Measurements from ENCODE around the gene NFYC.

The NFYC gene

GRCh38 chr1:40785446-40785845 is 93.9 kb downstream of the NFYC start:
- DNase-seq (ENCODE audit: low read depth), result no peak
- TF ChIP-seq CTCF (IDR thresholded peaks at IDR 0.05; ENCODE audit: control insufficient read depth, extremely low read depth, insufficient read depth), result no peak
- H3K4me3 ChIP-seq (ENCODE audit: low read depth, low read length), result no peak overlapping the region

- no peak for DNase-seq (ENCODE audit: low read depth)
- no peak overlapping the region for H3K4me3 ChIP-seq (ENCODE audit: low read depth, low read length)
- TF ChIP-seq CTCF (IDR thresholded peaks at IDR 0.05; ENCODE audit: control insufficient read depth, extremely low read depth, insufficient read depth), result no peak
Observed at GRCh38 chr1:40786171-40786994, 94.9 kb downstream of the NFYC start.

GRCh38 chr1:40786995-40787705 is 95.6 kb downstream of the NFYC start:
- no peak for TF ChIP-seq CTCF (IDR thresholded peaks at IDR 0.05; ENCODE audit: control insufficient read depth, extremely low read depth, insufficient read depth)
- H3K4me3 ChIP-seq (ENCODE audit: low read depth, low read length), result no peak overlapping the region
- DNase-seq (ENCODE audit: low read depth), result no peak

- no peak for DNase-seq (ENCODE audit: low read depth)
- no peak for TF ChIP-seq CTCF (IDR thresholded peaks at IDR 0.05; ENCODE audit: control insufficient read depth, extremely low read depth, insufficient read depth)
- H3K4me3 ChIP-seq (ENCODE audit: low read depth, low read length), result no peak overlapping the region
Observed at GRCh38 chr1:40787737-40788560, 96.4 kb downstream of the NFYC start.

- no peak overlapping the region for H3K4me3 ChIP-seq (ENCODE audit: low read depth, low read length)
- no peak for TF ChIP-seq CTCF (IDR thresholded peaks at IDR 0.05; ENCODE audit: control insufficient read depth, extremely low read depth, insufficient read depth)
- DNase-seq (ENCODE audit: low read depth), result no peak
Observed at GRCh38 chr1:40788561-40789341, 97.2 kb downstream of the NFYC start.

GRCh38 chr1:40789342-40789598 is 97.8 kb downstream of the NFYC start:
- no peak for DNase-seq (ENCODE audit: low read depth)
- H3K4me3 ChIP-seq (ENCODE audit: low read depth, low read length), result no peak overlapping the region

More at GRCh38 chr1:40789342-40789598, 97.8 kb downstream of the NFYC start:
- TF ChIP-seq CTCF (IDR thresholded peaks at IDR 0.05; ENCODE audit: control insufficient read depth, extremely low read depth, insufficient read depth), result no peak

Data from LNCaP clone FGC (cell line).